Hepatocyte (in vitro differentiated cells): ENCODE measurements around the gene GNG11. TPM values are rescaled to one million over a fixed set of nuclear protein-coding genes. Genes with fewer than 3 reads are reported as not detected.

Experiments used
- DNase-seq: peaks from one replicate; pipeline ENCODE4 v3.0.0-alpha.2; 2016; ENCODE audit warnings: low spot score
- H2AFZ ChIP-seq: fragments of 200-600 bp; sonication (generic); 2 replicates; pipeline ENCODE4 v1.6.0; 2016; ENCODE audit warnings: antibody characterized with exemption, mild to moderate bottlenecking
- H3K27ac ChIP-seq: fragments of 200-600 bp; sonication (generic); 2 replicates; pipeline ENCODE4 v1.5.1; 2016; ENCODE audit warnings: mild to moderate bottlenecking
- H3K27me3 ChIP-seq: fragments of 200-600 bp; sonication (generic); 2 replicates; pipeline ENCODE4 v1.6.1; 2016
- H3K36me3 ChIP-seq: fragments of 200-600 bp; sonication (generic); replicated peaks from 2 replicates; pipeline ENCODE4 v1.5.1; 2016; ENCODE audit warnings: low read depth; ENCODE audit not compliant: insufficient read depth
- H3K4me1 ChIP-seq: fragments of 200-600 bp; sonication (generic); 2 replicates; pipeline ENCODE4 v1.5.1; 2016; ENCODE audit warnings: mild to moderate bottlenecking, moderate library complexity; ENCODE audit not compliant: insufficient read depth
- H3K4me2 ChIP-seq: fragments of 200-600 bp; sonication (generic); 2 replicates; pipeline ENCODE4 v1.6.0; 2016
- H3K4me3 ChIP-seq: fragments of 200-600 bp; sonication (generic); 2 replicates; pipeline ENCODE4 v1.5.1; 2016; ENCODE audit warnings: mild to moderate bottlenecking
- H3K79me2 ChIP-seq: fragments of 200-600 bp; sonication (generic); 2 replicates; pipeline ENCODE4 v1.6.0; 2017; ENCODE audit warnings: mild to moderate bottlenecking
- H3K9me2 ChIP-seq: fragments of 200-600 bp; sonication (generic); replicated peaks from 2 replicates; pipeline ENCODE4 v1.6.0; 2017; ENCODE audit warnings: mild to moderate bottlenecking; ENCODE audit not compliant: insufficient read depth
- H3K9me3 ChIP-seq: fragments of 200-600 bp; sonication (generic); 2 replicates; pipeline ENCODE4 v1.5.1; 2016; ENCODE audit warnings: low read depth, mild to moderate bottlenecking
- H4K20me1 ChIP-seq: fragments of 200-600 bp; sonication (generic); 2 replicates; pipeline ENCODE4 v1.6.0; 2016; ENCODE audit warnings: mild to moderate bottlenecking; ENCODE audit not compliant: insufficient read depth, poor library complexity, severe bottlenecking
- EZH2 ChIP-seq: fragments of 200-600 bp; sonication (generic); IDR thresholded peaks from 2 replicates; pipeline ENCODE4 v1.6.1; 2016; ENCODE audit warnings: antibody characterized with exemption, mild to moderate bottlenecking, borderline replicate concordance
- EZH2phosphoT487 ChIP-seq: fragments of 200-600 bp; sonication (generic); IDR thresholded peaks from one replicate; pipeline ENCODE4 v1.6.1; 2018; ENCODE audit warnings: antibody characterized with exemption, mild to moderate bottlenecking, low read depth, moderate library complexity; ENCODE audit not compliant: unreplicated experiment, severe bottlenecking
- WGBS: methylation state at CpG from one replicate; pipeline ENCODE4 v1.1.6; 2016; ENCODE audit warnings: low lambda C conversion rate; ENCODE audit errors: missing lambda C conversion rate; 5-methylcytosine and 5-hydroxymethylcytosine counted together
- polyA plus RNA-seq: library from polyadenylated mRNA; unstranded; fragments of >200 nt; fragmentation: Nextera tagmentation; extraction: Ambion mirVana; gene quantifications from 2 replicates; pipeline ENCODE4 v1.2.1, GENCODE V29; 2016
- total RNA-seq: library from RNA; depleted of rRNA; stranded (reverse); fragments of >200 nt; gene quantifications from 2 replicates; pipeline ENCODE4 v1.2.3, GENCODE V29; 2014
- TF ChIP-seq, protein P1 (sequence below): fragments of 200-600 bp; sonication (generic); IDR thresholded peaks from 2 replicates; pipeline ENCODE4 v1.5.1; 2016; ENCODE audit warnings: antibody characterized with exemption, mild to moderate bottlenecking; ENCODE audit not compliant: poor library complexity

The GNG11 gene
- total and polyA plus RNA-seq, 2 experiments from 2014 or later, result 11.2 to 18.0 TPM

DNA sequence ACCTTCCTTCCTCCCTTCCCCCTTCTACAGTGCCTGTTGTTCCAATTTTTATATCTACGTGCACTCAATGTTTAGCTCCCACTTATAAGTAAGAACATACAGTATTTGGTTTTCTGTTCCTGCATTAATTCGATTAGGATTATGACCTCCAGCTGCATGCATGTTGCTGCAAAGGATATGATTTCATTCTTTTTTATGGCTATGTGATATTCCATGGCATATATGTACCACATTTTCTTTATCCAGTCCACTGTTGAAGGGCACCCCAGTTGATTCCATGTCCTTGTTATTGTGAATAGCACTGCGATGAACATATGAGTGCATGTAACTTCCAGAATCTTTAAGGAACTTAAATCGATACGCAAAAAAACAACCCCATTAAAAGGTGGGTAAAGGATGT lies 42.7 kb downstream of the GNG11 start:
- no peak overlapping the region for H3K4me3 ChIP-seq
- no peaks in the 10 kb centered on the region for H3K4me1 ChIP-seq
- H3K79me2 ChIP-seq, result no peaks in the 10 kb centered on the region
- no peaks in the 10 kb centered on the region for H3K27me3 ChIP-seq
- H2AFZ ChIP-seq, result no peak overlapping the region
- no peaks in the 10 kb centered on the region for H4K20me1 ChIP-seq
- TF ChIP-seq EZH2phosphoT487 (no peak), EZH2 (no peak)
- TF ChIP-seq, protein P1, sequence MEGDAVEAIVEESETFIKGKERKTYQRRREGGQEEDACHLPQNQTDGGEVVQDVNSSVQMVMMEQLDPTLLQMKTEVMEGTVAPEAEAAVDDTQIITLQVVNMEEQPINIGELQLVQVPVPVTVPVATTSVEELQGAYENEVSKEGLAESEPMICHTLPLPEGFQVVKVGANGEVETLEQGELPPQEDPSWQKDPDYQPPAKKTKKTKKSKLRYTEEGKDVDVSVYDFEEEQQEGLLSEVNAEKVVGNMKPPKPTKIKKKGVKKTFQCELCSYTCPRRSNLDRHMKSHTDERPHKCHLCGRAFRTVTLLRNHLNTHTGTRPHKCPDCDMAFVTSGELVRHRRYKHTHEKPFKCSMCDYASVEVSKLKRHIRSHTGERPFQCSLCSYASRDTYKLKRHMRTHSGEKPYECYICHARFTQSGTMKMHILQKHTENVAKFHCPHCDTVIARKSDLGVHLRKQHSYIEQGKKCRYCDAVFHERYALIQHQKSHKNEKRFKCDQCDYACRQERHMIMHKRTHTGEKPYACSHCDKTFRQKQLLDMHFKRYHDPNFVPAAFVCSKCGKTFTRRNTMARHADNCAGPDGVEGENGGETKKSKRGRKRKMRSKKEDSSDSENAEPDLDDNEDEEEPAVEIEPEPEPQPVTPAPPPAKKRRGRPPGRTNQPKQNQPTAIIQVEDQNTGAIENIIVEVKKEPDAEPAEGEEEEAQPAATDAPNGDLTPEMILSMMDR, result no peak
- H3K9me3 ChIP-seq, result no peaks in the 10 kb centered on the region
- H3K9me2 ChIP-seq, result no peaks in the 10 kb centered on the region
- no peak for DNase-seq
- H3K27ac ChIP-seq, result no peak overlapping the region
- H3K36me3 ChIP-seq, result no peaks in the 10 kb centered on the region
- no peak overlapping the region for H3K4me2 ChIP-seq
- 93% methylated on average over 5 of the region's 5 CpGs for WGBS

DNA sequence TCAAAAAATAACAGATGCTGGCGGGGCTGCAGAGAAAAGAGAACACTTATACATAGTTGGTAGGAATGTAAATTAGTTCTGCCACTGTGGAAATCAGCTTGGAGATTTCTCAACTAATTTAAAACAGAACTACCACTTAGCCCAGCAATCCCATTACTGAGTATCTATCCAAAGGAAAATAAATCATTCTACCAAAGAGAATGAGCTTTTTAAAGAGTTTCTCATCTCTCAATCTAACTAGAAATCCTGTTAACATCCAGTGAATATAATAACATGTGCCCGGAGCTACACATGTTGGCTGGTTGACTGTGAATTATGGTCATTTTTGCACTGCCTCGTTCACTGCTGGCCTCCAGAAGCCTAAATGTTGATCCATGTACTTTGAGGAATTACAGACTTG lies 43.3 kb downstream of the GNG11 start:
- DNase-seq, result no peak
- Histone ChIP-seq H3K27me3 (no peaks in the 10 kb centered on the region), H3K79me2 (no peaks in the 10 kb centered on the region), H3K4me1 (no peaks in the 10 kb centered on the region), H3K36me3 (no peaks in the 10 kb centered on the region), H2AFZ (no peak overlapping the region), H4K20me1 (no peaks in the 10 kb centered on the region), H3K4me2 (no peak overlapping the region), H3K9me3 (no peaks in the 10 kb centered on the region), H3K27ac (no peak overlapping the region), H3K4me3 (no peak overlapping the region), H3K9me2 (no peaks in the 10 kb centered on the region)
- TF ChIP-seq EZH2 (no peak), EZH2phosphoT487 (no peak)
- TF ChIP-seq, protein P1, result no peak
- WGBS, result 69% methylated on average over 3 of the region's 3 CpGs

DNA sequence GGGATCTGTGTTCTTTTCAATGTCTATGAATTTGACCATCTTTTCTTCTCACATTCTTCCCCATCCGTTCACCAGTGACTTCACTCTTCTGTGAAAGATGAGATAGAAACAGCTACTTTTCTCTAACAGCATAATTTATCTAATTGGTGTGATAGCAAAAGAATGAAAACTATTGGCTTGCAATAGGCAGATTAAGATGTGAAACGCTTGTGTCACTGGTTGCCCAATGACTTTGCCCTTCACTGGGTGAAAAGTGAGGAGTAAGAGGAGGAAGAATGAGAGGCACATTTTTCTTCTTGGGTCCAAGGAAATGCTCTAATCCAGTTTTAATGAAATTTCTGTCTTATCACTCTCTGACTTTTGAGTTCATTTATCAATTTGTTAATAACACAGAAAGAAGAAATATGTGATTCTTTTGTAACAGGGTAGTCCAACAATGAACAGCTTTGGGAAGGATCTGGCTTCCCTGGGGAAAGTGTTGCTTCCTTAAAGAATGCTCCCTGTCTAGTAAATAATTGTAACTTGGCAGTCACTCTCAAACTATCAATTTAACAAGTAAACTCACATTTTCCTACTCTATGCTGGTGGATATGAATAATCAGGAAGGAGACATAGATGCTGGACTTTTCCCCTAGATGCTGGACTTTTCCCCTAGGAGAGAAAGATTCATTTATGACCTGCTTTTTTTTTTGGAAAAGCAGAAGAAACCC lies 47.5 kb downstream of the GNG11 start:
- Histone ChIP-seq H3K4me1 (no peaks in the 10 kb centered on the region), H2AFZ (no peak overlapping the region), H3K9me3 (no peaks in the 10 kb centered on the region), H3K27ac (no peak overlapping the region), H3K36me3 (no peaks in the 10 kb centered on the region), H3K27me3 (no peaks in the 10 kb centered on the region), H4K20me1 (no peaks in the 10 kb centered on the region), H3K9me2 (no peaks in the 10 kb centered on the region), H3K4me3 (no peak overlapping the region), H3K4me2 (no peak overlapping the region), H3K79me2 (no peaks in the 10 kb centered on the region)
- TF ChIP-seq EZH2phosphoT487, result no peak
- TF ChIP-seq, protein P1, result no peak
- no peak for TF ChIP-seq EZH2
- 79% methylated on average over 2 of the region's 2 CpGs for WGBS
- no peak for DNase-seq
